ENCODE results near the gene JUN.

DNA sequence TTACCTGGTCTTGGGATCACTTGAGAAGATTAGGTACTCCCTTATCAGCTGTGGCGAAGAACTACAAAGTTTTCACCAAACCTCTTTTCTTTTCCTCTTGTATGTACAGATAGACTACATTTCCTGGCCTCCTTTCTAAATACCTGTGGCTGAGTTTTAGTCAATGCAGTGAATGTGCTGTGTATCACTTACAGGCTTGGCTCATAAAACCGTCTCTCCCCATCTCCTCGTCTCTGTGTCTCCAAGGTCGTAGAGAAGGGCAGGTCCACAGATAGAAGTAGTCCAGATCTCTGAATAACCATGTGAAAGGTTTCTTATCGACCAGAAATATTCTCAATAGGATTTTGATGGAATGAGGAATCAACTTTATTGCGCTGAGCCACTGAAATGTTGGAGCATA lies 9.0 kb upstream of the JUN start:
- TF ChIP-seq, protein P1, sequence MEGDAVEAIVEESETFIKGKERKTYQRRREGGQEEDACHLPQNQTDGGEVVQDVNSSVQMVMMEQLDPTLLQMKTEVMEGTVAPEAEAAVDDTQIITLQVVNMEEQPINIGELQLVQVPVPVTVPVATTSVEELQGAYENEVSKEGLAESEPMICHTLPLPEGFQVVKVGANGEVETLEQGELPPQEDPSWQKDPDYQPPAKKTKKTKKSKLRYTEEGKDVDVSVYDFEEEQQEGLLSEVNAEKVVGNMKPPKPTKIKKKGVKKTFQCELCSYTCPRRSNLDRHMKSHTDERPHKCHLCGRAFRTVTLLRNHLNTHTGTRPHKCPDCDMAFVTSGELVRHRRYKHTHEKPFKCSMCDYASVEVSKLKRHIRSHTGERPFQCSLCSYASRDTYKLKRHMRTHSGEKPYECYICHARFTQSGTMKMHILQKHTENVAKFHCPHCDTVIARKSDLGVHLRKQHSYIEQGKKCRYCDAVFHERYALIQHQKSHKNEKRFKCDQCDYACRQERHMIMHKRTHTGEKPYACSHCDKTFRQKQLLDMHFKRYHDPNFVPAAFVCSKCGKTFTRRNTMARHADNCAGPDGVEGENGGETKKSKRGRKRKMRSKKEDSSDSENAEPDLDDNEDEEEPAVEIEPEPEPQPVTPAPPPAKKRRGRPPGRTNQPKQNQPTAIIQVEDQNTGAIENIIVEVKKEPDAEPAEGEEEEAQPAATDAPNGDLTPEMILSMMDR (IDR thresholded peaks at IDR 0.05; ENCODE audit: low read depth, low read length), result no peak
- TF ChIP-seq, protein P2, sequence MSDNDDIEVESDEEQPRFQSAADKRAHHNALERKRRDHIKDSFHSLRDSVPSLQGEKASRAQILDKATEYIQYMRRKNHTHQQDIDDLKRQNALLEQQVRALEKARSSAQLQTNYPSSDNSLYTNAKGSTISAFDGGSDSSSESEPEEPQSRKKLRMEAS (IDR thresholded peaks at IDR 0.05; ENCODE audit: low read depth, low read length), result no peak
- TF ChIP-seq POLR2A (IDR thresholded peaks at IDR 0.05; ENCODE audit: extremely low read depth, insufficient read length) (no peak), MYC (IDR thresholded peaks at IDR 0.05; ENCODE audit: low read depth, low read length) (no peak)
